GM23338 (cell line): ENCODE results near the gene MCU. TPM values are rescaled to one million over a fixed set of nuclear protein-coding genes. Genes with fewer than 3 reads are reported as not detected.

Experiments
- ATAC-seq: fragments of 200-7000 bp; cut with Tn5 transposase; 3 replicates; pipeline ENCODE4 v1.9.1; 2020
- DNase-seq: peaks from one replicate; pipeline ENCODE4 v3.0.0-alpha.2; 2015; ENCODE audit warnings: low spot score
- H2AFZ ChIP-seq: fragments of 200-600 bp; sonication (generic); 2 replicates; pipeline ENCODE4 v1.8.0; 2016; ENCODE audit warnings: antibody characterized with exemption, mild to moderate bottlenecking, moderate library complexity
- H3F3A ChIP-seq: fragments of 200-600 bp; sonication (generic); replicated peaks from 2 replicates; pipeline ENCODE4 v1.8.0; 2017; ENCODE audit warnings: antibody characterized with exemption, mixed run types, low read depth
- H3K27ac ChIP-seq: fragments of 200-600 bp; sonication (generic); 2 replicates; pipeline ENCODE4 v1.6.1; 2016; ENCODE audit warnings: low read depth
- H3K27me3 ChIP-seq: fragments of 200-600 bp; sonication (generic); 2 replicates; pipeline ENCODE4 v1.8.0; 2016; ENCODE audit warnings: mild to moderate bottlenecking, mixed run types, moderate library complexity; ENCODE audit not compliant: insufficient read depth
- H3K36me3 ChIP-seq: fragments of 200-600 bp; sonication (generic); 2 replicates; pipeline ENCODE4 v1.8.0; 2016; ENCODE audit warnings: mild to moderate bottlenecking; ENCODE audit not compliant: insufficient read depth
- H3K4me1 ChIP-seq: fragments of 200-600 bp; sonication (generic); 2 replicates; pipeline ENCODE4 v1.8.0; 2016; ENCODE audit warnings: mild to moderate bottlenecking, moderate library complexity; ENCODE audit not compliant: insufficient read depth
- H3K4me2 ChIP-seq: fragments of 200-600 bp; sonication (generic); 2 replicates; pipeline ENCODE4 v1.7.1; 2017; ENCODE audit warnings: mixed run types
- H3K4me3 ChIP-seq: fragments of 200-600 bp; sonication (generic); 2 replicates; pipeline ENCODE4 v1.6.1; 2016; ENCODE audit warnings: mixed run types
- H3K79me2 ChIP-seq: fragments of 200-600 bp; sonication (generic); replicated peaks from 2 replicates; pipeline ENCODE4 v1.8.0; 2017; ENCODE audit warnings: mild to moderate bottlenecking; ENCODE audit not compliant: insufficient read depth
- H3K9me2 ChIP-seq: fragments of 200-600 bp; sonication (generic); 2 replicates; pipeline ENCODE4 v1.8.0; 2017; ENCODE audit not compliant: insufficient read depth
- H4K20me1 ChIP-seq: fragments of 200-600 bp; sonication (generic); replicated peaks from 2 replicates; pipeline ENCODE4 v1.8.0; 2017; ENCODE audit warnings: mild to moderate bottlenecking; ENCODE audit not compliant: insufficient read depth
- H3K27ac Mint-ChIP-seq: 2 replicates; pipeline ENCODE4 v1.8.0; 2020; ENCODE audit warnings: inconsistent platforms, mild to moderate bottlenecking, moderate library complexity, mixed read lengths
- H3K27me3 Mint-ChIP-seq: 3 replicates; pipeline ENCODE4 v1.8.0; 2022; ENCODE audit warnings: low read depth, mild to moderate bottlenecking, moderate library complexity, mixed read lengths, inconsistent platforms; ENCODE audit not compliant: insufficient read depth, poor library complexity
- H3K36me3 Mint-ChIP-seq: 3 replicates; pipeline ENCODE4 v1.8.0; 2021; ENCODE audit warnings: low read depth, mild to moderate bottlenecking, inconsistent platforms, moderate library complexity, mixed read lengths
- H3K4me1 Mint-ChIP-seq: 3 replicates; pipeline ENCODE4 v1.8.0; 2020; ENCODE audit warnings: mild to moderate bottlenecking, inconsistent platforms, mixed read lengths
- H3K4me3 Mint-ChIP-seq: 3 replicates; pipeline ENCODE4 v1.8.0; 2021; ENCODE audit warnings: moderate library complexity, mild to moderate bottlenecking, inconsistent platforms, mixed read lengths
- H3K9me3 Mint-ChIP-seq: 3 replicates; pipeline ENCODE4 v1.8.0; 2020; ENCODE audit warnings: moderate library complexity, mild to moderate bottlenecking, inconsistent platforms, mixed read lengths
- CREB1 ChIP-seq: fragments of 250-450 bp; sonication (Bioruptor Pico); IDR thresholded peaks from 2 replicates; pipeline ENCODE4 v1.5.0; 2020; ENCODE audit warnings: low read depth, mild to moderate bottlenecking, moderate library complexity
- CTCF ChIP-seq, 2 experiments: fragments of 200-600 bp in 1 of 2; sonication (generic) in 1 of 2; conservative IDR thresholded peaks; 2 replicates each; pipeline versions ENCODE4 v1.5.1 to v1.6.1; 2016 to 2017; ENCODE audit warnings: antibody characterized with exemption in 2 of 2, low read depth in 2 of 2, mild to moderate bottlenecking in 2 of 2, moderate library complexity in 1 of 2
- ETS1 ChIP-seq: IDR thresholded peaks from 2 replicates; pipeline ENCODE4 v1.6.1; 2016; ENCODE audit warnings: antibody characterized with exemption
- EZH2 ChIP-seq: fragments of 200-600 bp; sonication (generic); IDR thresholded peaks from one replicate; pipeline ENCODE4 v1.8.0; 2017; ENCODE audit warnings: antibody characterized with exemption, mild to moderate bottlenecking, low read depth; ENCODE audit not compliant: unreplicated experiment
- EZH2phosphoT487 ChIP-seq: fragments of 200-600 bp; sonication (generic); IDR thresholded peaks from one replicate; pipeline ENCODE4 v1.8.1; 2018; ENCODE audit warnings: antibody characterized with exemption; ENCODE audit not compliant: unreplicated experiment
- JUNB ChIP-seq: IDR thresholded peaks from one replicate; pipeline ENCODE4 v1.6.1; 2016; ENCODE audit warnings: antibody characterized with exemption; ENCODE audit not compliant: unreplicated experiment
- NANOG ChIP-seq: IDR thresholded peaks from 2 replicates; pipeline ENCODE4 v1.6.1; 2016; ENCODE audit warnings: antibody characterized with exemption, borderline replicate concordance
- POLR2AphosphoS5 ChIP-seq: IDR thresholded peaks from 2 replicates; pipeline ENCODE4 v1.6.1; 2016; ENCODE audit warnings: antibody characterized with exemption, low read depth
- REST ChIP-seq: IDR thresholded peaks from one replicate; pipeline ENCODE4 v1.6.1; 2018; ENCODE audit warnings: antibody characterized with exemption; ENCODE audit not compliant: unreplicated experiment
- ZNF114 ChIP-seq: fragments of 250-450 bp; sonication (Bioruptor Pico); IDR thresholded peaks from 2 replicates; pipeline ENCODE4 v1.5.0; 2020; ENCODE audit warnings: mild to moderate bottlenecking, moderate library complexity
- ZNF331 ChIP-seq: fragments of 250-450 bp; sonication (Bioruptor Pico); IDR thresholded peaks from 2 replicates; pipeline ENCODE4 v1.5.0; 2020; ENCODE audit warnings: low read depth, mild to moderate bottlenecking, moderate library complexity
- polyA plus RNA-seq: library from polyadenylated mRNA; unstranded; fragments of >200 nt; fragmentation: Nextera tagmentation; extraction: Ambion mirVana; gene quantifications from 2 replicates; pipeline ENCODE4 v1.2.1, GENCODE V29; 2016
- total RNA-seq: library from RNA; depleted of rRNA; stranded (reverse); fragments of >200 nt; shearing (Covaris generic); gene quantifications from 2 replicates; pipeline ENCODE4 v1.2.3, GENCODE V29; 2014

The MCU gene
- total and polyA plus RNA-seq, 2 experiments from 2014 or later, result 41.8 to 68.2 TPM

GRCh38 chr10:72763201-72763600 lies 71.3 kb downstream of the MCU start (continued):
- TF ChIP-seq REST (no peak), JUNB (no peak), POLR2AphosphoS5 (no peak), EZH2 (no peak), EZH2phosphoT487 (no peak), CREB1 (CRISPR knock-in tag) (no peak), ZNF331 (CRISPR knock-in tag) (no peak), CTCF (conservative IDR thresholded peaks at IDR 0.05; ENCODE audit: low read depth in 2 of 2) (no peak)

GRCh38 chr10:72764151-72764550 lies 72.2 kb downstream of the MCU start:
- Mint-ChIP-seq H3K27me3 (peaks cover 3% of the 10 kb centered on the region), H3K9me3 (no peaks in the 10 kb centered on the region), H3K4me3 (no peak overlapping the region), H3K27ac (peak overlapping the region; percentile 53; the same call in 1 of the 2 replicates), H3K36me3 (no peaks in the 10 kb centered on the region), H3K4me1 (peaks cover 6% of the 10 kb centered on the region)
- Histone ChIP-seq H3K4me3 (no peak overlapping the region), H3K27me3 (no peaks in the 10 kb centered on the region), H3K9me2 (no peaks in the 10 kb centered on the region), H3F3A (no peaks in the 10 kb centered on the region), H3K79me2 (peaks cover 83% of the 10 kb centered on the region), H4K20me1 (no peaks in the 10 kb centered on the region), H3K4me1 (peaks cover 12% of the 10 kb centered on the region), H3K36me3 (no peaks in the 10 kb centered on the region), H3K4me2 (no peak overlapping the region), H2AFZ (no peak overlapping the region), H3K27ac (no peak overlapping the region)
- ATAC-seq (no peak), DNase-seq (no peak)
- TF ChIP-seq ZNF331 (CRISPR knock-in tag) (no peak), ZNF114 (CRISPR knock-in tag) (no peak), NANOG (no peak), ETS1 (no peak), CTCF (conservative IDR thresholded peaks at IDR 0.05; ENCODE audit: low read depth in 2 of 2) (no peak), REST (no peak)
